Measurements from ENCODE around the gene ZNF276. TPM values are rescaled to one million over a fixed set of nuclear protein-coding genes. Genes with fewer than 3 reads are reported as not detected.
"Not testable (repeated sequence)": the region's sequence is repeated elsewhere in the genome, so short reads cannot be mapped to it uniquely, and the experiment has no call there.

Gene ZNF276
- 13.1 TPM for polyA plus RNA-seq (2013, experiment 1 of 2; ENCODE audit: insufficient read length)
- polyA plus RNA-seq (2013, experiment 2 of 2; ENCODE audit: insufficient read length): 12.2 TPM

GRCh38 chr16:89720813-89721545 lies at the start of gene ZNF276, which contains the start of gene VPS9D1:
Gene ZNF276, plus strand, starts transcription at chr16:89721537. Its CDS starts 104 bp downstream, at chr16:89721641.
Gene VPS9D1, minus strand, starts transcription at chr16:89720898. Its CDS starts 37 bp downstream, at chr16:89720861.
- peak; percentile 80 for DNase-seq

DNA sequence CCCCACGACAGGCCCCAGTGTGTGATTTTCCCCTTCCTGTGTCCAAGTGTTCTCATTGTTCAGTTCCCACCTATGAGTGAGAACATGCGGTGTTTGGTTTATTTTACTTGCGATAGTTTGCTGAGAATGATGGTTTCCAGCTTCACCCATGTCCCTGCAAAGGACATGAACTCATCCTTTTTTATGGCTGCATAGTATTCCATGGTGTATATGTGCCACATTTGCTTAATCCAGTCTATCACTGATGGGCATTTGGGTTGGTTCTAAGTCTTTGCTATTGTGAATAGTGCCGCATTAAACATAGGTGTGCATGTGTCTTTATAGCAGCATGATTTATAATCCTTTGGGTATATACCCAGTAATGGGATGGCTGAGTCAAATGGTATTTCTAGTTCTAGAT lies 49.8 kb upstream of the ZNF276 start:
- DNase-seq: not testable (repeated sequence)

GRCh38 chr16:89672177-89672941 lies 49.0 kb upstream of the ZNF276 start:
- no peak for DNase-seq

- DNase-seq: no peak
Measured at GRCh38 chr16:89678258-89678657, 43.1 kb upstream of the ZNF276 start.

GRCh38 chr16:89685916-89686315 lies 35.4 kb upstream of the ZNF276 start:
- DNase-seq: no peak

DNA sequence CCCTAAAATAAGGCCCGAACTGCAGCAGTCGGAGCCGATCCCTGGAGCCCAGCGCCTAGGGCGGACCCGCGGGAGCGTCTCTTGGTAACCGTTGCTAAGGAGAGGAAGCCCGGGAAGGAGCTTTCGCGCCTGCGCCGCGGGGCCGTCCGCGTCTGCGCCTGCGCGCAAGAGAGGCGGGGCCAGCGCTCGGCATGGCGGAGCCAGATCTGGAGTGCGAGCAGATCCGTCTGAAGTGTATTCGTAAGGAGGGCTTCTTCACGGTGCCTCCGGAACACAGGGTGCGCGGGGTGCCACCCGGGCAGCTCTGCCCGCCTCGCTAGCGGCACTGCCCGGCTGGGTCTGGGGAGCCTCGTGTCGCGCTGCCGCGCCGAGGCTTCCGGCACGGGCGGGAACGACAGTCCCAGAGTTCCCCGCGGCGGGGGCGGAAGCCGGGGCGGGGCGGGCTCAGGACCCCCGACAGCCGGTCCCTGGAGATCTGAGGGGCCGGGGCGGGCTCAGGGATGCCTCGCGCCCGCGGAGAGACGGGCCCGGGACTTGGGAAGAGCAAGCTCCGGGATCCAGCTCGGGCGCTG lies 34.7 kb upstream of the ZNF276 start, which contains the start of gene CDK10:
TSS of gene CDK10 (plus strand) at position 170 of the 572 bp plus-strand sequence. CDS start at position 192, 22 bp downstream.
- peak; percentile 89 for DNase-seq

DNA sequence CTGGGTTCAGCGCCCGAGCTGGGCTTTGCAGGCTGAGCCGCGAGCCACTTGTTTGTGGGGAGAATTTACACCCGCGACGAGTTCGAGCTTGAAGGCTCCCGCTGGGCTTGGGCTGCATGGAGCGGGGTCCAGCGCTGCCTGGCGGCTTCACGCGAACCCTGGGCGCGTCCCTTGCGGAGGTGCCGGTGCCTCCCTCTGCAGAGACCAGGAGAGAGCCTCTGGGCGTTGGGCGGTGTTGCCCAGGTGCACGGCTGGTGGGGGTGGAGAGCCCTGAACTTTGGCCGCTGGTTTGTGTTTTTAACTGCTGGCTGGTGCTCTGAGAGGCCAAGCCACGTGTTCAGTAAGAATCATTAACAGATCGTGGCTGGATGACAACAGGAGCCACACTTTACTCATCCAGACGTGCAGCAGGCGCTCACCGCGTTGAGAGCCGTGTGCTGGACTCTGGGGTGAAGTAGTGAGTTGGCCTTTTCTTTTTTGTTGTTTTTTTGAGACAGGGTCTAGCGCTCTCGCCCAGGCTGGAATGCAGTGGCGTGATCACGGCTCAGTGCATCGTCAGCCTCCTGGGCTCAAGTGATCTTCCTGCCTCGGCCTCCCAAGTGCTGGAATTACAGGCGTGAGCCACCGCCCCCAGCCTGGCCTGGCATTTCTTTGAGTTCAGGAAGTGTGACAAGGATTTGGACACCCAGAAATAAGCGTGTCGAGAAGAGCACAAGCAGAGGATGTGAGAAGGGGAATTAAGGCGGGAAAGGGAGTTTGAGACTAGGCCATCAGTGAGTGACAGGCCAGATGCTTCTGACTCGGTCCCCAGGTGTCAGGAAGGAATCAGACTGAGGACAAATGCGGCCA lies 34.0 kb upstream of the ZNF276 start:
- peak; percentile 33 for DNase-seq

- no peak for DNase-seq
Measured at GRCh38 chr16:89688395-89688794, 32.9 kb upstream of the ZNF276 start.

- DNase-seq: no peak
Measured at GRCh38 chr16:89689142-89689541, 32.2 kb upstream of the ZNF276 start.

GRCh38 chr16:89689621-89690020 lies 31.7 kb upstream of the ZNF276 start:
- DNase-seq: not testable (repeated sequence)

DNA sequence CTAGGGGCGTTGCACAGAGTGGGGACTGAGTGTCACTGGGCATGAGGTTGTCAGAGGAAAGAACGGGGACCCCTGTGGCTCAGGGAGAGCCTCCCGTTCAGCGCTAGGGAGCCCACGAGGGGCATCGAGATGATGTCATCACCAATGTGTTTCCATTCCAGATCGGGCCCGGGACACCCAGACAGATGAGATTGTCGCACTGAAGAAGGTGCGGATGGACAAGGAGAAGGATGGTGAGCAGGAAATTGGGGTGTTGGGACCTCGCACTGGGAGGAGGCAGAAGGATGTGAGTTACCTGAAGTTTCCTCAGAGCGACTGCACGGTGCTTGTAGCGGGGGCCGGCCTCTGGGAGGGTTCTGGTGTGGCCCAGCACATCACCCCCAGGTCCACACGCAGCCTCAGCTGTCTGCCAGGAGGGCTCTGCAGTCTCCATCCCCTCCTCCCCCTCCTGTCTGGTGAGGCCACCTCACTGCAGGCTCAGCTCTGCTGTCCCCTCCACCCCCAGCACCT lies 30.9 kb upstream of the ZNF276 start:
- DNase-seq: no peak

DNA sequence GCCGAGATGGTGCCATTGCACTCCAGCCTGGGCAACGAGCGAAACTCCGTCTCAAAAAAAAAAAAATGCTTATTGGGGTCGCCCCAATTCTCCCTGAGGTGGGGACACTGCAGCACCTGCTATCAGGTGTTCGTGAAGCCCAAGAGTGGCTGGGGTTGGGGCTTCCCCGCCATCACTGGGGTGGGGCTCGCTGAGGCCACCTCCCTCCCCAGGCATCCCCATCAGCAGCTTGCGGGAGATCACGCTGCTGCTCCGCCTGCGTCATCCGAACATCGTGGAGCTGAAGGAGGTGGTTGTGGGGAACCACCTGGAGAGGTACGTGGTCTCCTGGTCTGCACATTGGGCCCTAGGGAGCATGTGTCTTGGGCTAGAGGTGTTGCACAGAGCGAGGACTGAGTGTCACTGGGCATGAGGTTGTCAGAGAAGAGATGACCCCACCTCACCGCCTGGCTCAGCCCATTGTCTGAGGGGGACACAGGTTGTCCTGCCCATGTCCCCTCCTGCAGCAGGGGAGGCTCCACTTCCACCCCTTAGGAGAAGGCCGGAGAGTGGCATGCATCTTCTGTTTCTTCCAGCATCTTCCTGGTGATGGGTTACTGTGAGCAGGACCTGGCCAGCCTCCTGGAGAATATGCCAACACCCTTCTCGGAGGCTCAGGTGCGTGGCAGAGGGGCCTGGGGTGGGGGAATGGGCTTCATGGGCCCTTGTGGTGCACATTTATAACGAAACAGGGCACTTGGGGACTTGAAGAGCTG lies 29.9 kb upstream of the ZNF276 start:
- DNase-seq: no peak

- DNase-seq: no peak
Measured at GRCh38 chr16:89691986-89692569, 29.3 kb upstream of the ZNF276 start.

DNA sequence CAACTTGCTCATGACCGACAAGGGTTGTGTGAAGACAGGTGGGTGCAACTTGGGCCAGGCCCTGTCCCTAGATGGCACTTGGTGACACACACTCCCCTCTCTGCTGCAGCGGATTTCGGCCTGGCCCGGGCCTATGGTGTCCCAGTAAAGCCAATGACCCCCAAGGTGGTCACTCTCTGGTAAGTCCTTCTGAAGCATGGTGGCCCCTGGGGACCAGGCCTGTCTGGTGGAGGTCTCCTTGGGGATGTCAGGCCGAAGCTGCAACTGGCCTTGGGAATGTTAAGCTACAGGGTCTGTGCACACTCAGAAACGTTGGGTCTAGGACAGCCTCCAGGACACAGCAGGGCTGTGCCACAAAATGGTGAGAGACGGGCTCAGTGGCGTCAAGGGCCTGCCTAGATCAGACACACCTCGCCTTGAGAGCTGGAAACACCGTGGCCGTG lies 28.0 kb upstream of the ZNF276 start:
- no peak for DNase-seq

GRCh38 chr16:89693931-89694783 lies 27.2 kb upstream of the ZNF276 start:
- DNase-seq: no peak

GRCh38 chr16:89694784-89695085 lies 26.6 kb upstream of the ZNF276 start:
- DNase-seq: not testable (repeated sequence)

DNA sequence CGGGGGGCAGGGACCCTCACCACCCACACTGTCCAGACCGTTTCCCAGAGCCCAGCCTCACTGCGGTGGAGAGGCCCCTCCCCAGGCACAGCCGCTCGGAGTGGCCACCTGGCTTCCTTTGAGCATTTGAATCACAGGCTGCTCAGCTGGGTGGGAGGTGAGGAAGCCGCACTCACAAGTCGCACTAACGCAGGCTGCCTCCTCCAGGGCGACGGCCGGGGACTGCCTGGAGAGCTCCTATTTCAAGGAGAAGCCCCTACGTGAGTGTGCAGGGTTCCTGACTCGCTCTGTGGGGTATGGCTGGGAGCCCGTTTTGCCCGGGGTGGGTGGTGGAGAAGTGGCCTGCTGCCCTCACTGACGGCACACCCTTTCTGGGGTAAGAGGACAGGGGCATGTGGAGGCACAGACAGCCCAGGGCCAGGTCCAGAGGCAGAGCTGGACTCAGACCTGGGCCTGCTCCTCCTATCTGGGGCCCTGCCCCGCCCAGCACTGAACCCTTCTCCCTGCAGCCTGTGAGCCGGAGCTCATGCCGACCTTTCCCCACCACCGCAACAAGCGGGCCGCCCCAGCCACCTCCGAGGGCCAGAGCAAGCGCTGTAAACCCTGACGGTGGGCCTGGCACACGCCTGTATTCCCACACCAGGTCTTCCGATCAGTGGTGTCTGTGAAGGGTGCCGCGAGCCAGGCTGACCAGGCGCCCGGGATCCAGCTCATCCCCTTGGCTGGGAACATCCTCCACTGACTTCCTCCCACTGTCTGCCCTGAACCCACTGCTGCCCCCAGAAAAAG lies 26.1 kb upstream of the ZNF276 start:
- no peak for DNase-seq

DNA sequence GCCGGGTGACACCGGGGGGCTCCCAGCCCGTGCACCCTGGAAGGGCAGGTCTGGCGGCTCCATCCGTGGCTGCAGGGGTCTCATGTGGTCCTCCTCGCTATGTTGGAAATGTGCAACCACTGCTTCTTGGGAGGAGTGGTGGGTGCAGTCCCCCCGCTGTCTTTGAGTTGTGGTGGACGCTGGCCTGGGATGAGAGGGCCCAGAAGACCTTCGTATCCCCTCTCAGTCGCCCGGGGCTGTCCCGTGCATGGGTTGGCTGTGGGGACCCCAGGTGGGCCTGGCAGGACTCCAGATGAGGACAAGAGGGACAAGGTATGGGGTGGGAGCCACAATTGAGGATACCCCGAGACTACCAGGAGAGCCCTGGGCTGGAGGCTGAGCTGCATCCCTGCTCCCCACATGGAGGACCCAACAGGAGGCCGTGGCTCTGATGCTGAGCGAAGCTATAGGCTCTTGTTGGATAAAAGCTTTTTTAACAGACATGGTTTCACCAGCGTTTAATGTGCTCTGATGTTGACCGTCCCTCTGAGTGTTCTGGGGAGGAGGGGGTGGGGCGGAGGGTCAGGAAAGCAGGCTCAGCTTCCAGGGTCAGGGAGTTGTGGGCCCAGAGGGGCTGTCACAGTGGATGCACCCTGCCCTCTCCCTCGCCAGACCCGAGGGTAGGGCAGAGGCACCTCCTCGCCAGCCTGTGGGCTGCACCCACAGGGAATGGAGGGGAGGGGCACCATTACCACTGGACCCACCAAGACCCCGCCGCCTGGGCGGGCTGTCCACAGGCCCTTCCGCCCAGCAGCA lies 25.3 kb upstream of the ZNF276 start:
- DNase-seq: no peak
